Psoas muscle (tissue), 8 donors: ENCODE results near the gene CDKAL1. TPM values are rescaled to one million over a fixed set of nuclear protein-coding genes. Genes with fewer than 3 reads are reported as not detected.

Experiments used
- ATAC-seq, 4 donors: fragments of 200-7000 bp; cut with Tn5 transposase; one replicate each; pipeline ENCODE4 v1.9.1; 2020; ENCODE audit warnings: moderate library complexity in 3 of 4, mild to moderate bottlenecking in 2 of 4
- DNase-seq, 2 donors: peaks; one replicate each; pipeline ENCODE4 v3.0.0-alpha.2; 2020
- H3K27ac ChIP-seq: fragments of 200-600 bp; one replicate; pipeline ENCODE4 v1.8.0; 2022
- H3K27me3 ChIP-seq, 3 donors: fragments of 200-600 bp in 1 of 3; one replicate each; pipeline versions ENCODE4 v1.6.1 to v1.8.0; 2013 to 2022; ENCODE audit warnings: low read length in 2 of 3, mild to moderate bottlenecking in 2 of 3, moderate library complexity in 1 of 3; ENCODE audit not compliant: insufficient read depth in 3 of 3
- H3K36me3 ChIP-seq, 2 donors: fragments of 200-600 bp in 1 of 2; one replicate each; pipeline versions ENCODE4 v1.6.1 to v1.8.0; 2013 to 2022; ENCODE audit warnings: low read depth in 1 of 2, mild to moderate bottlenecking in 1 of 2, moderate library complexity in 1 of 2; ENCODE audit not compliant: insufficient read depth in 1 of 2
- H3K4me1 ChIP-seq: fragments of 200-600 bp; one replicate; pipeline ENCODE4 v1.8.0; 2022
- H3K4me3 ChIP-seq: fragments of 200-600 bp; one replicate; pipeline ENCODE4 v1.8.0; 2022; ENCODE audit warnings: mild to moderate bottlenecking
- H3K9me3 ChIP-seq: fragments of 200-600 bp; one replicate; pipeline ENCODE4 v1.8.0; 2022
- CTCF ChIP-seq: fragments of 200-600 bp; IDR thresholded peaks from one replicate; pipeline ENCODE4 v1.8.0; 2022; ENCODE audit warnings: antibody characterized with exemption
- WGBS, 3 donors: extraction: QIAGEN DNeasy Blood & Tissue Kit; methylation state at CpG; one replicate each; pipeline versions ENCODE4 v1.1.6 to v1.1.7; 2013; 5-methylcytosine and 5-hydroxymethylcytosine counted together
- intact Hi-C, 2 donors: fragments of 100-400 bp; cut with DNase I; formaldehyde crosslinking; loops; one replicate each; pipeline versions ENCODE4 v1.11.0 to v1.14.2; 2022
- polyA plus RNA-seq, 3 donors: library from polyadenylated mRNA; stranded (reverse); fragments of 200-250 nt; gene quantifications; one replicate each; pipeline ENCODE4 v1.2.3, GENCODE V29; 2013
- total RNA-seq, 4 donors: library from RNA; stranded (reverse); fragmentation: NEBNext Ultra II Directional in 2 of 4; extraction: Animal tissue kit (Norgen Biotek cat#: 25700) in 2 of 4; gene quantifications; one replicate each; pipeline versions ENCODE4 v1.2.1 to v1.2.4, GENCODE V29; 2021 to 2023
- donor health status: healthy with polysubstance abuse.
- donor health status: DM: no; HTN: no; CAD: no; lungs with moderate emphysema.
- donor health status: Bipolar disorder and iron deficiency.
- donor health status: healthy.
- donor health status: DM: yes; HTN: yes; CAD: no.
- donor health status: DM: no; HTN: no; CAD: no.
- donor health status: DM: no; HTN: no; CAD: no.
- donor health status: DM: yes; HTN: yes; CAD: no.

The CDKAL1 gene
- total and polyA plus RNA-seq, 7 donors: 4.5 to 16.1 (median 12.9) TPM

- H3K4me1 ChIP-seq: no peaks in the 10 kb centered on the region
- no peaks in the 10 kb centered on the region for H3K9me3 ChIP-seq
- DNase-seq (no peak), ATAC-seq (no peak)
- no peaks in the 10 kb centered on the region for H3K27me3 ChIP-seq
- intact Hi-C loops: no loop called here
- H3K4me3 ChIP-seq: no peak overlapping the region
- TF ChIP-seq CTCF: no peak
- WGBS, 3 donors: 70 to 76% (median 73%) methylated on average over 7 of the region's 7 CpGs
- no peaks in the 10 kb centered on the region for H3K36me3 ChIP-seq
- no peak overlapping the region for H3K27ac ChIP-seq
Observed at GRCh38 chr6:21277601-21278374, 743.5 kb downstream of the CDKAL1 start.

GRCh38 chr6:21278375-21278745 lies 744.1 kb downstream of the CDKAL1 start:
- intact Hi-C loops: no loop called here
- Histone ChIP-seq H3K27ac (no peak overlapping the region), H3K27me3 (no peaks in the 10 kb centered on the region), H3K9me3 (no peaks in the 10 kb centered on the region), H3K36me3 (no peaks in the 10 kb centered on the region), H3K4me3 (no peak overlapping the region), H3K4me1 (no peaks in the 10 kb centered on the region)
- ATAC-seq (no peak), DNase-seq (no peak)
- no peak for TF ChIP-seq CTCF
- 60 to 66% (median 65%) methylated on average over 4 of the region's 4 CpGs for WGBS, 3 donors

GRCh38 chr6:21279619-21280018 lies 745.4 kb downstream of the CDKAL1 start:
- H3K36me3 ChIP-seq: no peaks in the 10 kb centered on the region
- no peaks in the 10 kb centered on the region for H3K27me3 ChIP-seq
- no peaks in the 10 kb centered on the region for H3K9me3 ChIP-seq
- no peak for ATAC-seq
- H3K27ac ChIP-seq: no peak overlapping the region
- no peak for DNase-seq
- no peak overlapping the region for H3K4me3 ChIP-seq
- intact Hi-C loops: no loop called here
- WGBS, 3 donors: 93 to 98% (median 96%) methylated on average over 5 of the region's 5 CpGs
- no peak for TF ChIP-seq CTCF
- H3K4me1 ChIP-seq: no peaks in the 10 kb centered on the region

GRCh38 chr6:21281366-21281765 lies 747.1 kb downstream of the CDKAL1 start:
- ATAC-seq: no peak
- TF ChIP-seq CTCF: no peak
- H3K27ac ChIP-seq: no peak overlapping the region

More at GRCh38 chr6:21281366-21281765, 747.1 kb downstream of the CDKAL1 start:
- no peaks in the 10 kb centered on the region for H3K36me3 ChIP-seq
- WGBS, 3 donors: 71 to 74% (median 72%) methylated on average over 2 of the region's 2 CpGs
- intact Hi-C loops: no loop called here
- no peak overlapping the region for H3K4me3 ChIP-seq
- H3K27me3 ChIP-seq: no peaks in the 10 kb centered on the region
- H3K4me1 ChIP-seq: no peaks in the 10 kb centered on the region
- DNase-seq: no peak
- H3K9me3 ChIP-seq: no peaks in the 10 kb centered on the region

Other genes starting within 250 kb of the CDKAL1 start
- 10 to 100 TPM in 3 of 4 donors, 1 to 10 TPM in 1; 8.8 to 16.8 (median 15.9) TPM for gene E2F3, start 132.6 kb upstream of the CDKAL1 start, total RNA-seq
- gene E2F3, start 132.6 kb upstream of the CDKAL1 start, polyA plus RNA-seq: 10 to 100 TPM in 1 of 3 donors, 1 to 10 TPM in 2; 4.8 to 15.3 (median 6.9) TPM